ENCODE data around the gene CCNB2.

DNA sequence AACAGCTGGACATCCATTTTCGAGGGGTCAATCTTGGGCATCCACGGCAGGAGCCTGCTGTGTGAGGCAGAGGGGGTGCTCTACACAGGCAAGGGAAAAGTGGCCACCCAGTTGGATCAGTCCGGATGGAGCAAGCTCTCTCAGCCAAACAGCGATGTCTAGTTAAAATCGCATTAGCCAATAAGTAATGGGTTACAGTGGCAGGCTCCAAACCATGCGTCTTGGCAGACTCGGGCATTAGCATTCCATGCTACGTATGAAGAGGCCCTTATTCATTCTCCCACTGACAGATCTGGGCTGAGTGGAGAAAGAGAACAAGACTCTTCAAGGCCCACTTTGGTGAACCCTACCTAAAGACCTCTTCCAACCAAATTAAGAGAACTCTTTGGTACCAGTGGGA is 49.3 kb downstream of the CCNB2 start:
- TF ChIP-seq, protein P1, sequence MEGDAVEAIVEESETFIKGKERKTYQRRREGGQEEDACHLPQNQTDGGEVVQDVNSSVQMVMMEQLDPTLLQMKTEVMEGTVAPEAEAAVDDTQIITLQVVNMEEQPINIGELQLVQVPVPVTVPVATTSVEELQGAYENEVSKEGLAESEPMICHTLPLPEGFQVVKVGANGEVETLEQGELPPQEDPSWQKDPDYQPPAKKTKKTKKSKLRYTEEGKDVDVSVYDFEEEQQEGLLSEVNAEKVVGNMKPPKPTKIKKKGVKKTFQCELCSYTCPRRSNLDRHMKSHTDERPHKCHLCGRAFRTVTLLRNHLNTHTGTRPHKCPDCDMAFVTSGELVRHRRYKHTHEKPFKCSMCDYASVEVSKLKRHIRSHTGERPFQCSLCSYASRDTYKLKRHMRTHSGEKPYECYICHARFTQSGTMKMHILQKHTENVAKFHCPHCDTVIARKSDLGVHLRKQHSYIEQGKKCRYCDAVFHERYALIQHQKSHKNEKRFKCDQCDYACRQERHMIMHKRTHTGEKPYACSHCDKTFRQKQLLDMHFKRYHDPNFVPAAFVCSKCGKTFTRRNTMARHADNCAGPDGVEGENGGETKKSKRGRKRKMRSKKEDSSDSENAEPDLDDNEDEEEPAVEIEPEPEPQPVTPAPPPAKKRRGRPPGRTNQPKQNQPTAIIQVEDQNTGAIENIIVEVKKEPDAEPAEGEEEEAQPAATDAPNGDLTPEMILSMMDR (conservative IDR thresholded peaks at IDR 0.05 in 1 of 2, IDR thresholded peaks at IDR 0.05 in 1 of 2; ENCODE audit: extremely low read depth in 1 of 2, insufficient read depth in 1 of 2, low read depth in 1 of 2, low read length in 2 of 2), result no peak
- TF ChIP-seq EZH2 (IDR thresholded peaks at IDR 0.05; ENCODE audit: borderline replicate concordance, low read length), result no peak
